ENCODE data around the gene ZNF853.

The ZNF853 gene

GRCh38 chr7:6636741-6637543 is 21.5 kb downstream of the ZNF853 start, which contains the start of gene ZNF316:
Gene ZNF316 (plus strand): TSS chr7:6637318. CDS start chr7:6642410, 5,092 bp downstream.
- peak; percentile 51 for DNase-seq

GRCh38 chr7:6637544-6638229 is 22.3 kb downstream of the ZNF853 start:
- DNase-seq, result peak; percentile 27

- DNase-seq, result no peak
Observed at GRCh38 chr7:6639032-6639431, 23.6 kb downstream of the ZNF853 start.

GRCh38 chr7:6639627-6640026 is 24.2 kb downstream of the ZNF853 start:
- no peak for DNase-seq

- peak; percentile 44 for DNase-seq
Observed at GRCh38 chr7:6640246-6640721, 24.9 kb downstream of the ZNF853 start.

GRCh38 chr7:6641305-6642035 is 26.1 kb downstream of the ZNF853 start:
- DNase-seq, result no peak

GRCh38 chr7:6642239-6642839 is 26.9 kb downstream of the ZNF853 start:
- no peak for DNase-seq

GRCh38 chr7:6642861-6643640 is 27.6 kb downstream of the ZNF853 start:
- DNase-seq, result no peak

- DNase-seq, result no peak
Observed at GRCh38 chr7:6643915-6644625, 28.7 kb downstream of the ZNF853 start.

GRCh38 chr7:6644728-6645127 is 29.3 kb downstream of the ZNF853 start:
- no peak for DNase-seq

GRCh38 chr7:6646465-6646864 is 31.1 kb downstream of the ZNF853 start:
- DNase-seq, result no peak

- no peak for DNase-seq
Observed at GRCh38 chr7:6647080-6647479, 31.7 kb downstream of the ZNF853 start.

- DNase-seq, result no peak
Observed at GRCh38 chr7:6647541-6647940, 32.1 kb downstream of the ZNF853 start.

- no peak for DNase-seq
Observed at GRCh38 chr7:6648066-6648814, 32.8 kb downstream of the ZNF853 start.

GRCh38 chr7:6648815-6649104 is 33.4 kb downstream of the ZNF853 start:
- DNase-seq, result no peak

- no peak for DNase-seq
Observed at GRCh38 chr7:6649241-6649961, 34.0 kb downstream of the ZNF853 start.

GRCh38 chr7:6650086-6650485 is 34.7 kb downstream of the ZNF853 start:
- no peak for DNase-seq

- DNase-seq, result no peak
Observed at GRCh38 chr7:6650521-6651011, 35.2 kb downstream of the ZNF853 start.

GRCh38 chr7:6651851-6652445 is 36.5 kb downstream of the ZNF853 start:
- DNase-seq, result no peak
